Measurements from ENCODE around the gene ETFA.

The ETFA gene

GRCh38 chr15:76190070-76190564 is 121.2 kb downstream of the ETFA start:
- no peaks in the 10 kb centered on the region for H3K9me3 ChIP-seq (ENCODE audit: control insufficient read depth, low read length)
- H3K27ac ChIP-seq (ENCODE audit: insufficient read depth, low read depth, low read length, poor library complexity, severe bottlenecking): no peak overlapping the region
- H3K36me3 ChIP-seq (ENCODE audit: control insufficient read depth, insufficient read depth, low read length): no peaks in the 10 kb centered on the region
- no peaks in the 10 kb centered on the region for H3K4me1 ChIP-seq (ENCODE audit: control insufficient read depth, insufficient read depth, low read length)
- H3K4me3 ChIP-seq (ENCODE audit: insufficient read depth, low read depth, low read length): no peak overlapping the region
- peaks cover 19% of the 10 kb centered on the region for H3K27me3 ChIP-seq (ENCODE audit: control insufficient read depth, insufficient read depth, low read length, poor library complexity, severe bottlenecking)
- WGBS, 2 experiments: 81 to 85% methylated on average over 12 of the region's 12 CpGs

- Histone ChIP-seq H3K27ac (ENCODE audit: insufficient read depth, low read depth, low read length, poor library complexity, severe bottlenecking) (no peak overlapping the region), H3K27me3 (ENCODE audit: control insufficient read depth, insufficient read depth, low read length, poor library complexity, severe bottlenecking) (peaks cover 19% of the 10 kb centered on the region), H3K36me3 (ENCODE audit: control insufficient read depth, insufficient read depth, low read length) (no peaks in the 10 kb centered on the region), H3K4me1 (ENCODE audit: control insufficient read depth, insufficient read depth, low read length) (peaks cover 5% of the 10 kb centered on the region), H3K9me3 (ENCODE audit: control insufficient read depth, low read length) (no peaks in the 10 kb centered on the region), H3K4me3 (ENCODE audit: insufficient read depth, low read depth, low read length) (no peak overlapping the region)
- 85 to 90% methylated on average over 2 of the region's 2 CpGs for WGBS, 2 experiments
Measured at GRCh38 chr15:76189106-76189505, 122.2 kb downstream of the ETFA start.

DNA sequence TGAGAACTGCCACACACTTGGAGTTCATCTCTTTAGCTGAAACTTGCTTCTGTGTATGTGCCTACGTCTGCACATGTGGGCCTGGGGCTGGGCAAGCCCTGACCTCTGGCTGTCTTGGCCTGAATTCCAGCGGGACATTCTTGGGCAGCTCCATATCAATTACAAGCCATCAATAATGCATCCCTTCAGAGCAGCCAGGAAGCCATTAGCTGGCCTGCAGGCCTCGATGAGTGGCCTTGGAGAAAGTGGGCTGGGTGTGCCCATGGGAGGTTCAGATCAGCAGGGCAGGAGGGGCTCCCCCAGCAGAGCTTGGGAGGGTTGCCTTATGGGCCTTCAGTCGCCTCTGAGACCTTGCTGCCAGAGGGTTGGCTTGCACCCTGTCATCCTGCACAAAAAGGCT is 124.1 kb downstream of the ETFA start:
- Histone ChIP-seq H3K36me3 (ENCODE audit: control insufficient read depth, insufficient read depth, low read length) (no peaks in the 10 kb centered on the region), H3K9me3 (ENCODE audit: control insufficient read depth, low read length) (no peaks in the 10 kb centered on the region), H3K27me3 (ENCODE audit: control insufficient read depth, insufficient read depth, low read length, poor library complexity, severe bottlenecking) (peaks cover 19% of the 10 kb centered on the region), H3K4me1 (ENCODE audit: control insufficient read depth, insufficient read depth, low read length) (peaks cover 13% of the 10 kb centered on the region), H3K4me3 (ENCODE audit: insufficient read depth, low read depth, low read length) (no peak overlapping the region), H3K27ac (ENCODE audit: insufficient read depth, low read depth, low read length, poor library complexity, severe bottlenecking) (no peak overlapping the region)
- 89 to 92% methylated on average over 4 of the region's 4 CpGs for WGBS, 2 experiments

GRCh38 chr15:76185716-76186115 is 125.6 kb downstream of the ETFA start:
- Histone ChIP-seq H3K9me3 (ENCODE audit: control insufficient read depth, low read length) (no peaks in the 10 kb centered on the region), H3K27me3 (ENCODE audit: control insufficient read depth, insufficient read depth, low read length, poor library complexity, severe bottlenecking) (peaks cover 19% of the 10 kb centered on the region), H3K4me3 (ENCODE audit: insufficient read depth, low read depth, low read length) (no peak overlapping the region), H3K27ac (ENCODE audit: insufficient read depth, low read depth, low read length, poor library complexity, severe bottlenecking) (no peak overlapping the region), H3K36me3 (ENCODE audit: control insufficient read depth, insufficient read depth, low read length) (no peaks in the 10 kb centered on the region), H3K4me1 (ENCODE audit: control insufficient read depth, insufficient read depth, low read length) (peaks cover 13% of the 10 kb centered on the region)
- 53 to 61% methylated on average over 3 of the region's 3 CpGs for WGBS, 2 experiments

- Histone ChIP-seq H3K36me3 (ENCODE audit: control insufficient read depth, insufficient read depth, low read length) (no peaks in the 10 kb centered on the region), H3K27me3 (ENCODE audit: control insufficient read depth, insufficient read depth, low read length, poor library complexity, severe bottlenecking) (peaks cover 8% of the 10 kb centered on the region), H3K9me3 (ENCODE audit: control insufficient read depth, low read length) (no peaks in the 10 kb centered on the region), H3K4me3 (ENCODE audit: insufficient read depth, low read depth, low read length) (no peak overlapping the region), H3K27ac (ENCODE audit: insufficient read depth, low read depth, low read length, poor library complexity, severe bottlenecking) (no peak overlapping the region), H3K4me1 (ENCODE audit: control insufficient read depth, insufficient read depth, low read length) (peaks cover 13% of the 10 kb centered on the region)
- 83 to 89% methylated on average over 13 of the region's 13 CpGs for WGBS, 2 experiments
Measured at GRCh38 chr15:76184650-76185035, 126.6 kb downstream of the ETFA start.

GRCh38 chr15:76183930-76184649 is 127.2 kb downstream of the ETFA start:
- Histone ChIP-seq H3K36me3 (ENCODE audit: control insufficient read depth, insufficient read depth, low read length) (no peaks in the 10 kb centered on the region), H3K27ac (ENCODE audit: insufficient read depth, low read depth, low read length, poor library complexity, severe bottlenecking) (no peak overlapping the region)
- WGBS, 2 experiments: 74 to 76% methylated on average over 10 of the region's 10 CpGs

GRCh38 chr15:76181705-76182107 is 129.6 kb downstream of the ETFA start:
- H3K4me1 ChIP-seq (ENCODE audit: control insufficient read depth, insufficient read depth, low read length): peaks cover 28% of the 10 kb centered on the region
- H3K36me3 ChIP-seq (ENCODE audit: control insufficient read depth, insufficient read depth, low read length): no peaks in the 10 kb centered on the region
- no peaks in the 10 kb centered on the region for H3K27me3 ChIP-seq (ENCODE audit: control insufficient read depth, insufficient read depth, low read length, poor library complexity, severe bottlenecking)
- H3K4me3 ChIP-seq (ENCODE audit: insufficient read depth, low read depth, low read length): no peak overlapping the region
- no peak overlapping the region for H3K27ac ChIP-seq (ENCODE audit: insufficient read depth, low read depth, low read length, poor library complexity, severe bottlenecking)
- 93 to 96% methylated on average over 9 of the region's 9 CpGs for WGBS, 2 experiments
- no peaks in the 10 kb centered on the region for H3K9me3 ChIP-seq (ENCODE audit: control insufficient read depth, low read length)

More at GRCh38 chr15:76183930-76184649, 127.2 kb downstream of the ETFA start:
- Histone ChIP-seq H3K9me3 (ENCODE audit: control insufficient read depth, low read length) (no peaks in the 10 kb centered on the region), H3K4me1 (ENCODE audit: control insufficient read depth, insufficient read depth, low read length) (peaks cover 13% of the 10 kb centered on the region), H3K4me3 (ENCODE audit: insufficient read depth, low read depth, low read length) (no peak overlapping the region), H3K27me3 (ENCODE audit: control insufficient read depth, insufficient read depth, low read length, poor library complexity, severe bottlenecking) (peaks cover 2% of the 10 kb centered on the region)

- Histone ChIP-seq H3K36me3 (ENCODE audit: control insufficient read depth, insufficient read depth, low read length) (no peaks in the 10 kb centered on the region), H3K4me1 (ENCODE audit: control insufficient read depth, insufficient read depth, low read length) (peaks cover 28% of the 10 kb centered on the region), H3K9me3 (ENCODE audit: control insufficient read depth, low read length) (no peaks in the 10 kb centered on the region), H3K27me3 (ENCODE audit: control insufficient read depth, insufficient read depth, low read length, poor library complexity, severe bottlenecking) (no peaks in the 10 kb centered on the region), H3K4me3 (ENCODE audit: insufficient read depth, low read depth, low read length) (no peak overlapping the region), H3K27ac (ENCODE audit: insufficient read depth, low read depth, low read length, poor library complexity, severe bottlenecking) (no peak overlapping the region)
- 89% methylated on average over 7 of the region's 7 CpGs for WGBS, 2 experiments
Measured at GRCh38 chr15:76180321-76180720, 130.9 kb downstream of the ETFA start.

DNA sequence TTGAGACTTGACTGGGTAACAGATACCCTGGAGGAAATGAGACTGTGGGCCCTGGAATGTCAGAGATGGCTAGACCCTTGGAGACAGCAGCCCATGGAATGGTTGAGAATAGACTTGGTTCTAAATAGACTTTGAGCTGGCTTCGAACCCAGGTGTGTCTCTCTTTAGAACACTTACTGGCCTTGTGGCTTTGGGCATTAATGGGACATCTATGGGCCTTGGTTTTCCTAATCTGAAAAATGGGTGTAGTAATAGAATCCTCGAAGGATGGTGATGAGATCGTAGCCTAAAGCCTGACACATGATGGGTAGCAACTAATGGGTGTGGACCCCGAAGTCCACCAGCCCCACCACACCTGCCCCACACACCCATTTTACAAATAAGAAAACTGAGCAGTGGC is 132.2 kb downstream of the ETFA start:
- no peaks in the 10 kb centered on the region for H3K27me3 ChIP-seq (ENCODE audit: control insufficient read depth, insufficient read depth, low read length, poor library complexity, severe bottlenecking)
- 95 to 97% methylated on average over 4 of the region's 4 CpGs for WGBS, 2 experiments
- H3K4me3 ChIP-seq (ENCODE audit: insufficient read depth, low read depth, low read length): no peak overlapping the region
- H3K9me3 ChIP-seq (ENCODE audit: control insufficient read depth, low read length): no peaks in the 10 kb centered on the region
- H3K4me1 ChIP-seq (ENCODE audit: control insufficient read depth, insufficient read depth, low read length): peaks cover 22% of the 10 kb centered on the region
- H3K36me3 ChIP-seq (ENCODE audit: control insufficient read depth, insufficient read depth, low read length): no peaks in the 10 kb centered on the region
- H3K27ac ChIP-seq (ENCODE audit: insufficient read depth, low read depth, low read length, poor library complexity, severe bottlenecking): no peak overlapping the region

DNA sequence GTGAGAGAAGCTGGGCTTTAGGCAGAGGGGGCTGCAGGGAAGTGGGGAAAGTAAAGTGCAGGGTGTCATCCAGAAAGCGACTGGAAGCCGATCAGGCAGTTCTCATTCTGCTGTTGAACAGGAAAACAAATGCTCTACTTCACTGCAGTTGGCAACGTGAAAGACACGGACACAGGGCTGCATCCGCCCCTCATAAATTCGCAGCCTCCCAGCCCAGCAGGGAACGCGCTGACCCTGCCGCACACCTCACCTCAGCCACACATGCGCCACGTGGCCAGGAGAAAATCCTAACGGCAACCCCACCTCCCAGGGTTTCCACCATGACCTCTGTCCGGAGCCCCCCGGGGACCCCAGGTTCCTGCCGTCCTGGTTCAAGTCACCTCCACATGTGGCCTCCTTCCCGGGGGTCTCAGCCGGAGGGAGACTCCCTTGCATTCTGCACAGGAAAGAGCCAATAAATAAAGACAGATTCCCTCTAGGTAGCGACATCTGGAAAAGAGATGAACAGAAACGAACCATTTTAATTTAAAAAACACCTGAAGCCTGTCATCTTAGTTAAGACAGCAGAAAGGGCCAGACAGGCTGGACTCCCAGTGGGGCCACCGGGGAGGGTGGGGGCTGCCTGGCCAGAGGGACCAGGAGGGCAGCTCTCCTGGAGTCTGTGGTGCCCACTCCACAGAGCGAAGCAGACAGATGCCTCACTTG is 132.8 kb downstream of the ETFA start:
- whole genome bisulfite sequencing, 2 experiments: 87 to 88% methylated on average over 21 of the region's 21 CpGs
- Histone ChIP-seq H3K36me3 (ENCODE audit: control insufficient read depth, insufficient read depth, low read length) (no peaks in the 10 kb centered on the region), H3K9me3 (ENCODE audit: control insufficient read depth, low read length) (no peaks in the 10 kb centered on the region), H3K4me3 (ENCODE audit: insufficient read depth, low read depth, low read length) (no peak overlapping the region), H3K27ac (ENCODE audit: insufficient read depth, low read depth, low read length, poor library complexity, severe bottlenecking) (no peak overlapping the region), H3K27me3 (ENCODE audit: control insufficient read depth, insufficient read depth, low read length, poor library complexity, severe bottlenecking) (no peaks in the 10 kb centered on the region), H3K4me1 (ENCODE audit: control insufficient read depth, insufficient read depth, low read length) (peaks cover 16% of the 10 kb centered on the region)

All from ectodermal cell (in vitro differentiated cells).